Limb (tissue), 2 donors: ENCODE measurements around the gene TBC1D22A.
"Not testable (repeated sequence)": the region's sequence is repeated elsewhere in the genome, so short reads cannot be mapped to it uniquely, and the experiment has no call there.

Experiments used
- DNase-seq, 2 donors: peaks; one replicate each; pipeline ENCODE4 v3.0.0-alpha.2; 2016; ENCODE audit errors: extremely low spot score in 2 of 2

Gene TBC1D22A

DNA sequence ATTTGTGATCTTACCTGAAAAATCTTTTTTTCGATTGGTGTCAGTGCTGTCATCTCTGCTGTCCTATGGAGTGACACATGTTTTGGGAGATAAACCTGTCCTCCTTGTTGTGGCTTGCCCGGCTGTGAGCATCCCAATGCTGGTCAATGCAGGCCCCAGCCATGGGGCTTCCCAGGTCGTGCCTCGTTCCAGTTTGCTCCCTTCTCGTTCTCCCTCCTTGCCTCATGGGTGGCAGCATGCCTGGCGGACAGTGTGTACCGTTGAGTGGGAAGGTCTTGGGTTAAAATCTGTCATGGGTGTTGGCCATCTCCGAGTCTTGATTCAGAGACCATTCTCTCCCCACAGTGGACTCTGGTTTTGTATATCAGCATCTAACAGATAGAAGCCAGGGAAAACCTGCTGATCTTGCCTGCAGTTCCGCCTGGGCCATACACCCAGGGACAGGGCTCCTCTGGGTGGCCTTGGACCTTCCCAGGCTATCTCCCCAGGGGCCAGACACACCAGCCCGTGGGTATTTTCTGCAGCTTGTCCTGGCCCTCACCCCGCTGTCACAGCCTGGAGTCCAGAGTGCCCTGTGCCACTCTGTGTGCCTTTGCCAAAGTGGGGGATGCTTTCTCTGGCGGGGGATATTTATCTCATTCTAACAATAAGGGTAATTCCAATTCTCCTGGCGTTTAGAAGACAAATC, 208.1 kb downstream of the TBC1D22A start:
- DNase-seq: no peak

DNA sequence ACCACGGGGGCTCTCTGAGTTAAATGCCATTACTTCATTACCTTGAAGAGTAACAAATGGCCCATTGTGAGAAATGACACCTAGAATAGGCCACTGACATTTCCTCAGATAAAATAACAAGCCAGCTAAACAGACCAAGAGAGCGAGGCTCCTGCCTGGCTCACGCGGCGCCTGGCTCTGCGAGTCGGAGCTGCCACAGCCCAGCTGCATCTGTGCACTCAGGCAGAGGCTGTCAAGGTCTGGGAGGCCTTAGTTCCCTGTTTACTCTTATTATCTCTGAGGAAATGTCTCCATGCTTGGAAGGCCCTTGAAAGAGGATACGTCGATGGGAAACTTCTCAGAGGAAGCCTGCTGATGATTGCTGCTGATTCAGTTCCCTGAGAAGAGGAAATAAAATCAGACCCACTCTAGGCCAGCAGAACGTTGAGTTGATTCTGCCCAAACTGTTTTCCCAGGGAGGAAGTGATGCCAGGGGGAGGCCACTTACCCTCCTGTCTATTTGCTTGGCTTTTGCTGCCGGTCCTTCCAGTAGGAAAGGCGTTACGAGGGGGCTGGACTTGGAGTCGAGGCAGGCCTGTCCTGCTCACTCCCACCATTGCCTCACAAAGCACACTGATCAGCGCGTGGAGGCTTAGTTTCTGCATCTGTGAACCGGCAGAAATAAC, 208.8 kb downstream of the TBC1D22A start:
- no peak for DNase-seq

DNA sequence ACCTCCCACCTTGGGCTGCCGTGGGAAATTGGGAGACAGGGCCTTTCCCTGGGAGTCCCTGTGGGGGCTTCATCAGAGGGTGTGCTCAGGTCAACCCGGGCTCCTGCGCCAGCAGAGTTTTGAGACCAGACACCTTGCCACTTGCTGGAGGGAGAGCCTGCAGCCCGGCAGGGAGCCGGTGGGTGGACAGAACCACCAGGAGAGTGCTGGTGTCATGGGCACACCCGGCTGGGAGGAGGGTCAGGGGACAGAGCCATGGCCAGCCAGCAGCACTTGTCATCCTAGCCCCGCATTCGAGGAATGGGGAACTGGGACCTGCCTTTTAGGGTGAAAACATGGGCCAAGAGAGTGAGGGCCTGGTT, 209.3 kb downstream of the TBC1D22A start:
- DNase-seq: no peak

DNA sequence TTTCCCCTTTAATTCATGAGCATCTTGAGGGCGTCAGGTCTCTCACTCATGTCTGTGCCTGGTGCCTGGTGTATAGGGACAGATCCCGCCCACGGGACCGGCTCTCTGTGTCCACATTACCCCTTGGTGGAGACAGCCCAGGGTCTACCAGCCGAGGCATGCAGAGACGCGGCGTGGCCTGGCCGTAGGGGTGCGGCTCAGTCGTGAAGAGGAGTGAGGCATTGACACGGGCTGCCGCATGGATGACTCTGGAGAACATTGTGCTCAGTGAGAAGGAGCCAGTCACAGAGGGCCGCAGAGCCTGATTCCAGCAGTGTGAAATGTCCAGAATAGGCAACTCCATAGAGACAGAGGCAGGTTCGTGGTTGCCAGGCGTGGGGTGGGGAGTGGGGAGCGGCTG, 209.8 kb downstream of the TBC1D22A start:
- no peak for DNase-seq

DNA sequence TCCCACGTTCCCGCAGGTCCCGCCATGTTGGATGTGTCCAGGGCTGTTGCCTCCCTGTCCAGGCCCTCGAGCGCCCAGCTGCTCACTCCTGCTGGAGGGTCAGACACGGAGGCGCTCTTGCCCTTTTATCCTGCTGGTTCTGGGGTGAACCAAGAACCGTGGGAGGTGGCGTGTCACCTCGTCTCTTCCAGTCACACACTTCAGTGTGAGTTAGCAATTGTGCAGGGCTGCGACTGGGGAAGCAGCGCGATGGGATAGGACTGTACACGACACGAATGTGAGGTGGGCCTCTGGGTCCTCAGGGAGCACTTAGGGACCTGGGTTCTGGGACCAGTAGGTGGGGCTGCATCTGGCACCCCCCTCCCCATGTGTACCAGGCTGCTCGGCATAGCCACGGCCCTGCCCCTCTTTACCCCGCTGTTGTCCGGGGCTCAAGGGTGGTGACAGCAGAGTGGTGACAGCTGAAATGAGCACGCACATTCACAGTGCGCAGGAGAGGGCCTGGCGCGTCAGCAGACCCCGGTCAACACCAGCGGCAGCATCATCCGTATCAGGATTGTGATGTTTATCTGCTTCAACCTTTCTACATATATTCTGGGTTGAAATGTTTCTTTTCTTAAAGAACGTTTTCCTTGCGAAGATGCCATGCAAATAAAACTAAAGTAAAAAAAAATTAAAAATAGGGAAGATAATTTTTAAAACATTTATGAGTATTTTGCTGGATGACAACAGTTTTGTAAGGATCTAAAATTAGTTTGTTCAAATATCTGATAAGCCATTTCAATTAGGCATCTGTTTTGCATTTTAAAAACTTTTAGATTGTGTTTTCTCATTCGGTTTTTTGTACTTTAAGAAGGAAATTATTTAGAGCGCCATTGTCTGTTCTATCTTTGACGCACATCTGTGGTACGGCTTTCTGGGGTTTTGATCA, 210.7 kb downstream of the TBC1D22A start:
- DNase-seq: no peak

DNA sequence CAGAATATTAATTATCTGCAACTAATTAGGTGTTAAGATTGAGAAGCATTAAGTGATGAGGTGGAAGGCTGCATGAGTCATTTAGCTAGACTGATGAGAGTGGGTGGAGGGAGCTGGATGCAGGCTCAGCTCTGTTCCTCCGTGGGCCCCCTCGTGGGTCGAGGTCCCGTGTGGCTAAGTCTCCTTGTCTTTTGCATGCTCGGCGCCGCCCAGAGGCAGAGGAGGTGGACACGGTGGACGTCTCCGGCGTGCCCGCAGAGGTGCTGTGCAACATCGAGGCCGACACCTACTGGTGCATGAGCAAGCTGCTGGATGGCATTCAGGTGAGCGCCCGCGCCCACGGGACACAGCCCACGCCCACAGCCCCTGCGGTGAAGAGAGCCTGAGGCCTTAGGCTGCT, 211.6 kb downstream of the TBC1D22A start:
- no peak for DNase-seq

DNA sequence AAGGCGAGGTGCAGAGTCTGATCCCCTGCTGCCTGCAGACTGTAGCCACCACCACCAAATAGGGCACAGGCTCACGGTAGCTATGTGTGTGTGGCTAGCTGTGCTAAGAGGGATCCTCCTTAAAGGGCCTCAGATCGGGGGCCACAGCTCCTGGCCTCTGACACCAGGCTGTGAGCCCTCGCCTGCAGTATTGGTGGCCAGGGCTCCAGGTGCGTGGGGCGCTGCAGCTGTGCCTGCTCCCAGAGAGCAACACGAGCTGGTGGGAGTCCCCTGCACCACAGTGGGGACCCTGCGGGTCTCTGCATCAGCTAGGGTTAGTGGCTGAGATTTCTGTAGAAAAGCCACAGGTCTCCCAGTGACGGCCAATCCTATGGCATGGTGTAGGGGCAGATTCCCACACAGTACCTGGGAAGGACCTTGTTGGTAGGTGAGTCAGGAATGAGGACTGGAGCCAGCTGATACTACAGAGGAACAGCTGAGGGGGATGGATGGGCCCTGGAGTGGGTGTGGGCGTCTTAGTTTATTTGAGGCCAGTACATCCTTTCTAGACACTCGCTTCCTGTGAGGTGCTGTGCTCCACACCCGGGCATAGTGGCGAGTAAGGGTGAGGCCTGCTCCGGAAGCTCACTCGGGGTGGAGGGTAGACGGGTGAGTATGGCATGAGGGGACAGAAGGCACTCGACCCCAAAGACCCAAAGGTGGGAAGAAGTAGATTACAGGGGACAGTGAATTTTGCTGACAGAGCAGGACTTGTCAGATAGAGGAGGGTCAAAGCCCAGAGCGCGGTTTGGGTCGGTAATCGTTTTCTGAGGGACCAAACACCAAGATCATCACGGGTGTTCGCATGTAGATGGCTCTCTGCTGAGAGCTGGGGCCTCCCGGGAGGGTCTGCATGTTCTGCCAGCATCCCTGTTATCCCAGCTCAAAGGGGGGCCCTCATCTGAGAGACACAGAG, 212.5 kb downstream of the TBC1D22A start:
- DNase-seq: no peak

DNA sequence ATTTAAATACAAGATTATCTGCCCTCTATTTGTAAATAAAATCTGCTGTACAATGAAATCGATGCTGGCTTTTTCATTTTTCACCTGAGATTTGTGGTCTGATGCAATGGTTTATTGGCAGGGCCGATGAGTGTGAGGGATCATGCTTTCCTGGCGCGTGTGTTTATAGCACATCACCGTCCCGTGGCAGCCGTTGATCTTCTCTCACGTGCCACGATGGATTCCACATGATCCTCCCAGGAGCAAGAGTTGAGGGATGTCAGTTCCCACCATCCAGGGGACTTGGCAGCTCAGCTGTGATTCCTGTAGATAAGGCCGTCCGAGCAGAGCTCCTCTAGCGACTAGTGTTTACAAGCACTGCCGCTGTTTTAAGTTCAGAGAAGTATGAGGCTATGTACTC, 213.7 kb downstream of the TBC1D22A start:
- DNase-seq: no peak

DNA sequence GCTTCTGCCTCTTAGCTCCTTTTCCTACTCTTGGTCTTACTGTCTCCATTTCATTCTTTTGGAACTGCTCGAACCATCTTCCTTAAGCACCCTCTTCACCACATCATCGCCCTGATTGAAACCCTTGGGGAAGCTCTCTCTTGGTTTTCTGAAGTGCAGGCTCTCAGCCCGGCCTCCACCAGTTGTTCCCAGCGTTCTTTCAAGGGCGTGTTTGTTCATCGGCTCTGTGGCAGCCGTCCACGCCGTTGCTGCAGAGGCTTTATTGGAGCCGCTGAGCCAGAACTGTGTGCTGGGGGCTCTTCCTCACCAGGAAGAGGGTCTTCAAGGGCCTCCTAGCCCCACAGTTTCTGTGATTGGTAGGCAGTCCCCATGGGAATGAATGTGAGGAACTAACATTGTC, 214.1 kb downstream of the TBC1D22A start:
- DNase-seq: no peak

DNA sequence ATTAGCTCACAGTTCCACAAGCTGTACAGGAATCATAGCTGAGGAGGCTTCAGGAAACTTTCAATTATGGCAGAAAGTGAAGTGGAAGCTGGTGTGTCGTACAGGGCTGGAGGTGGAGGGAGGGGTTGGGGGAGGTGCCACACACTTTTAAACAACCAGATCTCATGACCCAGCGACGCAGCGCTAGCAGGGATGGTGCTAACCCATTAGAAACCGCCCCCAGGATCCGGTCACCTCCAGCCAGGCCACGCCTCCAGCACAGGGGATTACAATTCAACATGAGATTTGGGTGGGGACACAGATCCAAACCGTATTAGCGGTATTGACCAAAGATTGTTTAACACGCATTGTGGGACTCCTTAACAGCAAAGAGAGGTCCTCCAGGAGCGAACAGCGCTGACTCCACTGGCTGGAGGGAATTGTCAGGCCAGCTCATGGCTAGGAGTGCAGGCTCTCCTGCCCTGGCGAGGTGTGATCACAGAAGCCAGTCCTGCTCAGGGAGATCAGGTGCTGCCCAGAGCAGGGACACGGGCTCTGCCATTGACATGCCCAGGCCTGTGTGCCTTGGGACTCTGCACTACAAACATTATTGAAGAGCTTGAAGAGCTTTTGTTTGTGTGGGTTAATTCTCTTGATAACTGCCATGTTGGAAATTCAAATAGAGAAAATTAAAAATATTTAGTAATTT, 215.3 kb downstream of the TBC1D22A start:
- no peak for DNase-seq

DNA sequence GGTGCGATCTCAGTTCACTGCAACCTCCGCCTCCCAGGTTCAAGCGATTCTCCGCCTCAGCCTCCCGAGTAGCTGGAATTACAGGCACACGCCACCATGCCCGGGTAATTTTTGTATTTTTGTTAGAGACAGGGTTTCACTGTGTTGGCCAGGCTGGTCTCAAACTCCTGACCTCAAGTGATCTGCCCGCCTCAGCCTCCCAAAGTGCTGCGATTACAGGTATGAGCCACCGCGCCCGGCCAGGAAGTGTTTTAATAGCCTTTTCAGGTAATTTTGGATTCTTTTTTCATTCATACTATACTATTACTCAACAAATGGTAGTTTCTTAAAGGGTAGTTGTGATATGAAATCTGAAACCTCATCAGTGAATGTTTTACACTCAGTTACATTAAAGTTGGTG, 216.2 kb downstream of the TBC1D22A start:
- not testable (repeated sequence) for DNase-seq

DNA sequence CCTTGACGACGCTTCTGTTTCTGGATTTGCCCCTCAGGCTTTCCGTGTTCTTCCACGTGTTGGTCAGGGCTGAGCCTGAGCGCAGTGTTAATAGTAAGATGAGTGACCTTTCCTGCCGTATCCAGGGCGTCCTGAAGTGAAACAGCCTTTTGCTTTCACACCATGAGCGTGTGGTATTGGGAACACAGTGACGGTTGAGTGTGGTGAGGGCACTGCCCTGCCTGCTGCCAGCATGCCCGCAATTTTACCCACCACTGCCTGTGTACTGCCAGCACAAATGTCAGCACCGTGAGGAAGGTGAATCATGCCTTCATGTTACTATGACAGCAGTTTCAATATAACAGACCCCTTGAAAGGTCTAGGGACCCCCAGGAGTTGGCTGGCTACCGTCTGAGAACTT, 217.1 kb downstream of the TBC1D22A start:
- DNase-seq: no peak

DNA sequence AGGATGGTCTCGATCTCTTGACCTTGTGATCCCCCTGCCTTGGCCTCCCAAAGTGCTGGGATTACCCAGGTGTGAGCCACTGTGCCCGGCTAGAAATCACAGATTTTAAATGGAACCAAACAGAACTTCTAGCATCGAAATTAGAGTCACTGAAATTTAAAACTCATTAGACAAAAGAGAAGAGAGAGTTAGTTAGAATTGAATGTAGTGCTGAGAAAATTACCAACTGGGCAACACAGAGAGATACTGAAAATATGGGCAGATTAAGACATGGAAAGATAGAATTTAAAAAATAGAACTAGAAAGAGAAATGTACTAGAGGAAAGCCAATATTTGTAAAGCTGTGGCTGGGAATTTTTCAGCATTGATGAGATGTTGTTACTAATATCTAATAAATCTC, 217.9 kb downstream of the TBC1D22A start:
- DNase-seq: no peak

DNA sequence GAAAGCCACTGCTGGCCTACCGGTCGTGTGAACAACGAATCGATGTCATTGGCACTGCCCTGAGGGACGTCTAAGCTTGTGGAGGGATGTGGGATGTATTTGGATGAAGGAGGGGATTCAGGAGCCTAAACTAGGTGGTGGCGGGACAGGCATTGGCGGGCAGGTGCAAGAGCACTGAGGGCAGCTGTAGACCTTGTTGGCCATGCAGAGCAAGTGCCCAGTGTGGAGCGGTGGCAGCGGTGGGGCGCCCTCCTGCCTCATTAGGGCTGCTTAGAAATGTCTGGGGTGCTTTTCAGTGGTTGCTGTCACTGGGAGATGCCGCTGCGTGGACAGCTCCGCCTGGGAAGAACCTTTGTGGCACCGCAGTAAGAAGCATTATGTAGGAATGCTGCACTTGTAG, 220.2 kb downstream of the TBC1D22A start:
- no peak for DNase-seq

DNA sequence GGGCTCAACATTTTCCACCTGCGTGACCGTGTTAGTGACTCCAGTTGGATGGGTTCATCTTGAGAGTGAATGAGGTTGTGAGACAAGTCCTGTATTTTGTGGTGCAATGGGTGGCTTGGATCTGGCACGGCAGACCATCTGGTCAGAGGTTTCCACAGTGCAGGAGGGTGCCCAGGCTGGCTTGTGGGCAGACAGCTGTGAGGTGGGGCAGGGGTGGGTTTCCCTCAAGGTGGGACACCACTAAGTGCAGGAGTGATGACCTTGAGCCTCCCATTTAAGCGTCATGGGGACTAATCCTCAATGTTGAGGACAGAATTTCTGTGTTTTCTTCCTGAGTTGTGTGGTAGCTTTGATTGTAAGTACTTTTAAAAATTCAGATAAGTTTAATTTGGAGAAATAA, 220.6 kb downstream of the TBC1D22A start:
- DNase-seq: no peak

DNA sequence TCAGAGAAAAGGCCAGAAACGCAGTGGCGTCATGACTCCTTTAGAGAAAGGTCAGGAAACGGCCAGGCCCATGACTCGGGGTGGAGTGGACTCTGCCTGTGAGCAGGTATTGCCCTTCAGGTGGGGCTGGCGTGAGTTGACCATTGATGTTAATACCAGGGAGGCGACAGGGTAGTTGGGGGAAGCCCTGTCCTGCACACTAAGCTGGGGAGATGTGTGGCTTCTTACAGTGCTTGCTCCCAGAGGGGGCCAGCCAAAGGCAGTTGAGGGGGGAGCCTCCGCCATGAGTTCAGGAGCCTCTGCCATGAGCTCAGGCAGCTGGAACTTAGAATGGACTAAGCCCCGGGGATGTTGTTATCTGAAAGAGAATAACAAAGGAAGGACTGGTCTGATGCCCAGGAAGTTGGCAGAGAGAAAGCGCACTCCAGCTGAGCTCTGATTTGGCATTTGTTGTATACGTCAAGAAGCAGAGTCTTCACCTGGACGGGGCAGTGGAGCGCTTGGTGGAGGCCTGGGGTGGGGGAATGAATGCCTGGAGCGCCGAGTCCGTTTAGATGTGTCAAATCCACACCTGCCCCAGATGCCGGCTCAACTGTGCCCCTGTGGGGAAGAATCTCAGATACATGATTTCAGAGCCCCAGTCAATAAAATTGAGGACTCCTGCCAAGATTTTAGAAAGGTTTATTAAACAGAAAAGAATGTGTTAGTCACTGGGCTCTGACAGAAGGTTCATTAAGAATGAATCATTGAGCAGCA, 222.5 kb downstream of the TBC1D22A start:
- no peak for DNase-seq

DNA sequence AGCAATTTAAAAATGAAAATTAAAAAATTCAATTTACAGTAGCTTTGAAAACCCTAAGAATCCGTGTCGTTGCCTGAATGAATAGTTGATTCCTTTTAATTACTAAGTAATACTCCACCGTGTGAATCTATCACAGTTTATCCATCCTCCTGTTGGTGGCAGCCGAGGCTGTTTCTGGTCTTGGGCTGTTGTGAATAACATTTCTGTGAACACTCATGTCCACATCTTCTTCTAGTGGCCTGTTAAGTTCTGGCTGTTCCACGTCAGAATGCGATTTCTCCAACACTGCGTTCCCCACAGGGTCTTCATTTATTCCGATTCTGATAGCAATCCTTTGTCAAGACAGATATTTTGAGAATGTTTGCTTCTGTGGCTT, 223.0 kb downstream of the TBC1D22A start:
- DNase-seq: no peak

DNA sequence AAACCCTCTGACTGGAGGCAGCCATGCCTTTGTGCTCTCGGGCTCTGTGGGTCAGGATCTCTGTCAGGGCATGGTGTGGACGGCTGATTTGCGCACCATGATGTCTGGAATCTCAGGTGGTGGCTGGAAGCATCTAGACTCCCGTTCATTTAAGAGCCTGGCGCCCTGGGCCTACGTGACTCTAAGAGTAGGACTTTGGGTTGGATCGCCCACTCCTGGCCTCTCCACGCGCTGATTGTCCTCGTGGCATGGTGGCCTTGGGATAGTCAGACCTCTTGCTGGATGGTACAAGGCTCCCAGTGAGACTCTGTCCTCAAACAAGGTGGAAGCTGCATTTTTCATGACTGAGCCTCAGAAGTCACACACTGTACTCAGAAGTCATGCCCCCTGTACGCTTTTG, 224.3 kb downstream of the TBC1D22A start:
- no peak for DNase-seq

DNA sequence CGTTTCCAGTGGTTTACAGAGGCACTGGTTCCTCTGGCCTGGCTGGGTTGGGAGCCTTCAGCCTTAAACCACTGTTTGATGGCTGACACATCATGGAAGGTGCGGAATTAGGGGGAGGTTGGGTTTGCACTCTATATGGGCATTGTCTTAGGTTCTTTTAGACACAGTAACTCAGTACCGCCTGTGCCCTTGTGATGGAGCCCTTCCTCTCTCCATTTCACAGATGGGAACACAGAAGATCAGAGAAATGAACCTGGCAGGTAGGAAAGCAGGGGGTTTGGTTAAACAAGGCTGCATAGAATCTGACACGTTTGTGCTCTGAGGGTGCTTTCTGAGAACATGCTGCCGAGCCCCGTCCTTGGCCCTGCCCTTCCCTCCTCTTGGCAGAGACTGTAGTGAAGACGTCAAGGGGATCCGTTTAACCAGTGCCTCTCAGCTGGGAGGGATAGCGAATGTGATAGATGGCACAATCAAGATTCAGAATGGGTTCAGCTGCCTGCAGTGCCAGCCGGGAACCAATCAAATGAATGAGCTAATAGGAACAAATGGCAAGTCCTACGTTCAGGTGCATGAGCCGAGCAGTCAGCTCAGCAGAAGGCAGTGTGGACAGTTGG, 228.6 kb downstream of the TBC1D22A start:
- DNase-seq: no peak

DNA sequence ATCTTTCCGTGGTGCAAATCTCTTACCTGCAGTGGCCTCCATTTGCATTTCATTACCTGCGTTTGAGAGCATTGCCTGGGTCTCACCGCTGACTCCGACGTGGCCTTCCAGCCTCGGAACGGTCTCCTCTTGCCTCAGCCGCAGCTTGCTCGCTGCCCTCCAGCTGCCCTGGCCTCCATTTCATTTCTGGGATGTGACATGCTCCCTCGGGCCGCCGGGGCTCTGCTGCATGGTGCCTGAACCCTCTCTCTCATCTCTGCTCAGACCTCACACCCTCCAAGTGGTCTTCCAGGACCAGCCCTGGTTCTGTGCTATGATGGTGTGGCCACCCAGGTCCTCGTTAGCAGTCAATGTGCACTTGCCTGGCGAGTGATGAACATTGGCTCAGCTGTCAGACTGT, 229.2 kb downstream of the TBC1D22A start:
- no peak for DNase-seq
